Adipocyte (in vitro differentiated cells): ENCODE data around the gene GPA33.
A peak's percentile ranks its signal among the peaks of the same experiment; 100 is the strongest.

Experiments
- DNase-seq: peaks from one replicate; pipeline ENCODE4 v3.0.0-alpha.2; 2015; ENCODE audit warnings: low read depth
- H3K27me3 ChIP-seq: replicated peaks from 2 replicates; pipeline ENCODE4 v1.7.0; 2013; ENCODE audit warnings: mild to moderate bottlenecking, low read length, moderate library complexity; ENCODE audit not compliant: control insufficient read depth, insufficient read depth
- H3K36me3 ChIP-seq: 2 replicates; pipeline ENCODE4 v1.7.0; 2013; ENCODE audit warnings: low read length, mild to moderate bottlenecking, moderate library complexity; ENCODE audit not compliant: control insufficient read depth, insufficient read depth, severe bottlenecking
- H3K4me1 ChIP-seq: 2 replicates; pipeline ENCODE4 v1.7.0; 2013; ENCODE audit warnings: mild to moderate bottlenecking, low read length, moderate library complexity; ENCODE audit not compliant: control insufficient read depth, insufficient read depth
- H3K4me3 ChIP-seq: 2 replicates; pipeline ENCODE4 v1.7.0; 2013; ENCODE audit warnings: mild to moderate bottlenecking, low read length, moderate library complexity
- H3K9ac ChIP-seq: 2 replicates; pipeline ENCODE4 v1.7.0; 2013; ENCODE audit warnings: mild to moderate bottlenecking, low read length, moderate library complexity
- H3K9me3 ChIP-seq: 2 replicates; pipeline ENCODE4 v1.7.0; 2013; ENCODE audit warnings: mild to moderate bottlenecking, low read length, moderate library complexity; ENCODE audit not compliant: control insufficient read depth

The GPA33 gene

GRCh38 chr1:167067904-167068303 lies 22.3 kb downstream of the GPA33 start:
- H3K9ac ChIP-seq = no peak overlapping the region
- DNase-seq = no peak
- H3K4me1 ChIP-seq = no peaks in the 10 kb centered on the region
- H3K4me3 ChIP-seq = no peak overlapping the region
- H3K9me3 ChIP-seq = no peaks in the 10 kb centered on the region
- H3K27me3 ChIP-seq = peaks cover 20% of the 10 kb centered on the region
- H3K36me3 ChIP-seq = no peaks in the 10 kb centered on the region

DNA sequence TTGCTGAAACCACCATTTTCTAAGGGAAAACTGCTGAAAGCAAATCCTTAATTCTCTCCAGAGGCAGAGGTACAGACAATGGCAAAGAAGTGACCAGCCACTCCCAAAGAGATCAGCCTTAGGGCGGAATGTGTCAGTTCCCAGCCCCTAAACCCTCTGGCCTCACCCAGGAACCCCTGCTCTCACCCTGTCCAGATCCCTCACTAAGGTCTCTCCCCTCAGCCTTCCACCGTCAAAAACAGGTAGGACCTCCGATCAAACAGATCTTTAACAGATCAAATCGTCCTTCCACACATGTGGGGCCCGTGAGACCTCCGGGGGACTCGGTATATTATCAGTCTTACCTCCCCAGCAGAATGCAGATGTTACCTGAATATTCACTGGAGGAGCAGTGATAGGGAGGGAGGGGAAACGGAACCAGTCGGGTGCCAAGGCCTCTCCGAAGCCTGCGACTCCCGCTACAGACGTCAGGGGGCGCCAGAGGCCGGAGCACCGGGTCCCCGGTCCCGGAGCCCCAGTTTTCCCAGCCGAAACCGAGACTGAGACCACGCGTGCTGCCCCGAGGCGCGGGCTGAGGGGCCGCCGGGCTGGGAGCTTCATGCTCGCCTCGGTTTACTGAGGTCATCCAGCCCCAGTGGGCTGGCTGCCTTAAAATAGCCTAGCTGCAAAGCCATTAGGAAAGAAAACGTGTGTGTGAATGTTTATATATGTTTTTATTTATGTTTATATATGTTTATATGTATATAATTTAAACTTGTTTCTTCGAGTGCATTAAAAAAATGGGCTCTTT lies 23.6 kb downstream of the GPA33 start:
- H3K9ac ChIP-seq = peak overlapping the region; percentile 46
- DNase-seq = peak; percentile 86

GRCh38 chr1:167065471-167065870 lies 24.7 kb downstream of the GPA33 start:
- no peak for DNase-seq
- no peaks in the 10 kb centered on the region for H3K9me3 ChIP-seq

More for the DNA sequence above, 23.6 kb downstream of the GPA33 start:
- Histone ChIP-seq H3K9me3 (no peaks in the 10 kb centered on the region), H3K27me3 (peaks cover 18% of the 10 kb centered on the region), H3K4me3 (no peak overlapping the region), H3K4me1 (no peaks in the 10 kb centered on the region), H3K36me3 (no peaks in the 10 kb centered on the region)

GRCh38 chr1:167064621-167065020 lies 25.6 kb downstream of the GPA33 start:
- Histone ChIP-seq H3K9ac (no peak overlapping the region), H3K4me1 (no peaks in the 10 kb centered on the region), H3K36me3 (no peaks in the 10 kb centered on the region), H3K4me3 (no peak overlapping the region), H3K9me3 (no peaks in the 10 kb centered on the region), H3K27me3 (peaks cover 16% of the 10 kb centered on the region)
- no peak for DNase-seq

More at GRCh38 chr1:167065471-167065870, 24.7 kb downstream of the GPA33 start:
- peaks cover 22% of the 10 kb centered on the region for H3K27me3 ChIP-seq
- no peak overlapping the region for H3K9ac ChIP-seq
- no peaks in the 10 kb centered on the region for H3K36me3 ChIP-seq
- no peak overlapping the region for H3K4me3 ChIP-seq
- no peaks in the 10 kb centered on the region for H3K4me1 ChIP-seq

GRCh38 chr1:167061073-167061464 lies 29.1 kb downstream of the GPA33 start:
- H3K9me3 ChIP-seq = no peaks in the 10 kb centered on the region
- peaks cover 3% of the 10 kb centered on the region for H3K4me1 ChIP-seq
- H3K9ac ChIP-seq = no peak overlapping the region
- no peaks in the 10 kb centered on the region for H3K36me3 ChIP-seq
- H3K27me3 ChIP-seq = peaks cover 9% of the 10 kb centered on the region
- no peak overlapping the region for H3K4me3 ChIP-seq
- no peak for DNase-seq

DNA sequence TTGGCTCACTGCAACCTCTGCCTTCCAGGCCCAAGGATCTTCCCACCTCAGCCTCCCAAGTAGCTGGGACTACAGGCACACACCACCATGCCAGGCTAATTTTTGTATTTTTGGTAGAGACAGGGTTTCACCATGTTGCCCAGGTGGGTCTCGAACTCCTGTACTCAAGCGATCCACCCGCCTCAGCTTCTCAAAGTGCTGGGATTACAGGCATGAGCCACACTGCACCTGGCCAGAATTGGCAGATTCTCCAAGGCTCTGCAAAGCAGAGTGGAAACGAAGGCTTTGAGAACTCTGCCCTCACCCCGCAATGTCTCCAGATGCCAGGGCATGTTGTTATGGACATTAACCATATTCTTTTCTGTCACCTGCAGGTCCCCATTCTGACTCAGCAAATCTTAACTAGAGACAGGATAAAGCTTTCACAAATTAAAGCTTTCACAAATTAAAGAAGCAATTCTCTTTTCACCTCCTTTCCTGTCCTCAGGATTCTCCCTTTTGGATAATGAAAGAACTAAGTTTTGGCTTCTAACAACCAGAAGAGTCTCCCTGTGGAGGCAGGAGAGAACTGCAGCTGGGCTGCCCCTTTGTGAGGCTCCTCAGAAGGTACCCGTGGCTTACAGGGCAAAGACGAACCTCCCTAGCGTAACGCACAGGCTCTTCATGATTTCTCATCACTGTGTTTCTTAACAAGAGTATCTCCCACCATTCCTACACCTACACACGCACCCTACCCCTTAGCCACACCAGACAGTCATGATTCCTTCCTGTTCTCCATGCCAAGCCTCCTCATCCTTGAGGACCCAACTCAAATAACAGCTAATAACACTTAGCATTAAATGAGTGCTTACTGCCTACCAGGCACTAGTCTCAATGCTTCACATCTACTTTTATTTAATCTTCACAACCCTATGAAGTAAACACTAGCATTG lies 29.8 kb downstream of the GPA33 start:
- Histone ChIP-seq H3K4me1 (peaks cover 3% of the 10 kb centered on the region), H3K4me3 (no peak overlapping the region), H3K9ac (no peak overlapping the region), H3K36me3 (no peaks in the 10 kb centered on the region), H3K9me3 (no peaks in the 10 kb centered on the region), H3K27me3 (peaks cover 12% of the 10 kb centered on the region)
- DNase-seq = peak; percentile 13

DNA sequence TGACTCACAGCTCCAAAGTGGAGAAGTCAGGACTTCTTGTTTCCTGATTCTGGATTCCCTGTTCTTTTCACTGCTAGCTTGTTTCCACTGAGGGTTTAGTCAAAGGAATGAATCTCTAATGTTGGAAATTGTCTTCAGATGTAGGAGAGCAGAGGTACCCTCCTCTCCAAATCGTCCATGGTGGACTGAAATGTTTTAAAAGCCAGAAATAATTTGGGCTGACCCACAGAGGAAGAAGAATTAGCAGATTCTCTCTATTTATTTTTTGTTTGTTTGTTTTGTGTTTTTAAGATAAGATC lies 30.4 kb downstream of the GPA33 start:
- DNase-seq = no peak
- H3K9ac ChIP-seq = no peak overlapping the region
- H3K4me3 ChIP-seq = no peak overlapping the region
- no peaks in the 10 kb centered on the region for H3K9me3 ChIP-seq
- peaks cover 3% of the 10 kb centered on the region for H3K4me1 ChIP-seq
- no peaks in the 10 kb centered on the region for H3K36me3 ChIP-seq
- H3K27me3 ChIP-seq = peaks cover 19% of the 10 kb centered on the region

DNA sequence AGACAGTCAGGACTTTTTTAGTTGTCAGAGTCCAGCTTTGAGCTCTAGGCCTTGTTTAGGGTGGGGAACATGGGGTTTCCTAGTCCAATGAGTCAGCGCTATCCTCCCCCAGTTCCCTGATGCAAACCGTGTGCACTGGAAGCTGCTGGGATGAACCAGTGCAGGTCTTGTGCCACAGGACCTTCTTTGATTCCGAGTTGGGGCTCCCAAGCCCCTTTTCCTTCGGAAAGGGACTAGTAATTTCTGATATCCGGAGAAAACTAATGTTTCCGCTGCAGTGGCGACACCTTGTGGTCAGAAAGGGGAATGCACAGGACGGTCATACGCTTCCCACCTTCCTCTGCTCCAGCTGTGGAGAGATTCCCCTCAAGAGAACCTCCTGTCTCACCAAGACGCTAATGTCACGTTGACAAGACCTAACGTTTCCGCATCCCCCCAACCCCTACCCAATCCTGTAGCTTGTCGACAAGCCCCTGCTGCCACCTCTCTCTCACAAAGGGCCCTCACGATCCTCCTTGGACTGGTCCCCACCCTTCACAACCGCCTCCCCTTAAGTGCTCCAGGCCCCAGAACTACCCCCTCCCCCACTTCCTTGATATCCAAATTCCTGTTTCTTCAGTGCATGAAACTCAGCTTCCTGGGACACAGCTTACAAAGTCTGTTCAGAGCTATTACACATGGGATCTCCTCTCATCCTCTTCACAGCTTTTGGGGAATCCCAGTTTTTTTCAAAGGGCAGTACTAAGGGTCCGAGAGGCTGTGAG lies 30.9 kb downstream of the GPA33 start:
- Histone ChIP-seq H3K9me3 (no peaks in the 10 kb centered on the region), H3K36me3 (no peaks in the 10 kb centered on the region), H3K9ac (peak overlapping the region; percentile 38), H3K4me1 (peaks cover 3% of the 10 kb centered on the region), H3K27me3 (peaks cover 24% of the 10 kb centered on the region), H3K4me3 (no peak overlapping the region)
- peak; percentile 84 for DNase-seq

- Histone ChIP-seq H3K9ac (no peak overlapping the region), H3K36me3 (no peaks in the 10 kb centered on the region), H3K4me3 (no peak overlapping the region), H3K27me3 (peaks cover 31% of the 10 kb centered on the region), H3K9me3 (no peaks in the 10 kb centered on the region), H3K4me1 (peaks cover 3% of the 10 kb centered on the region)
- peak; percentile 1 for DNase-seq
Measured at GRCh38 chr1:167057241-167057688, 32.9 kb downstream of the GPA33 start.

GRCh38 chr1:167056529-167057231 lies 33.5 kb downstream of the GPA33 start:
- H3K9ac ChIP-seq = no peak overlapping the region
- peaks cover 37% of the 10 kb centered on the region for H3K27me3 ChIP-seq
- H3K4me1 ChIP-seq = peaks cover 3% of the 10 kb centered on the region
- no peak for DNase-seq
- H3K4me3 ChIP-seq = no peak overlapping the region
- H3K9me3 ChIP-seq = no peaks in the 10 kb centered on the region
- no peaks in the 10 kb centered on the region for H3K36me3 ChIP-seq
